EH (cell line): ENCODE results near the gene DNAJC18.
"Not testable (repeated sequence)": the region's sequence is repeated elsewhere in the genome, so short reads cannot be mapped to it uniquely, and the experiment has no call there.

Experiments
- DNase-seq: peaks from one replicate; pipeline ENCODE4 v3.0.0-alpha.2; 2015; ENCODE audit warnings: low read depth

The DNAJC18 gene

DNA sequence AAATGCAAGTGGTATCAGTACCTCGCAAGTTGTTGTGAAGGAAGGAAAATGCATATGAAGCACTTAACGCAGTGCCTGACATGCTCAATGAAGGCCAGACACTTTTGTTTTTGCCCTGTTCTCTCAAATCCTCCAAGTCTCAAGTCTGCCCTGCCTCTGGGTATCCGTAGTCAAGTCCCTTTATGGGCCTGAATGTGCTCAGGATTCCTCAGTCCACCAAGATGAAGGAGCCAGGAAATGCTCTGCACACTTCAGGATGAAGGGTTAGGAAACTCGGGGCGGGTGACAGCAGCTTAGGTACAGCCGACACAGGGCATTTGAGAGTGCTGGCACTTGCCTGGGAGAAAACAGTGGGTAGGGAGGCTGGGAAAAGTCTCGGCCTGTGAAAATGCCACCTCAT lies 21.9 kb upstream of the DNAJC18 start:
- DNase-seq, result no peak

DNA sequence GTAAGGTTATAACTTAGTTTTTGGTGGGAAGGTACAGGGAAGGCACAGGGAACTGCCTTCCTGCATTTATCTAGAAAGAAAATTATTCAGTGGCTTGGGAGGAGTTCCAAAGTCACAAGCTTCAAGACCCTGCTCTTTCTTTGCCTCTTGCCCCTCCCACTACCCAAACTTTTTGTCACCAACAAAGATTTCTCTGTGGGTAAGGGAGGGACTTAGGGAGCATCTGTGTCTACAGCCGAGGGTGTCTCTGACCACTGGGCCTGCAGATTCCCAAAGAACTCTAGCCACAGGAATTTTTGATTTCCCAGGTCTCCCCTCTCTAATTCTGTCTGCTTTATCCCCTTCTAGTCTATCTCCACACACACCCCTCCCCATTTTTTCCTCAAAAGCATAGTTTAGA lies 21.1 kb upstream of the DNAJC18 start:
- peak; percentile 46 for DNase-seq

DNA sequence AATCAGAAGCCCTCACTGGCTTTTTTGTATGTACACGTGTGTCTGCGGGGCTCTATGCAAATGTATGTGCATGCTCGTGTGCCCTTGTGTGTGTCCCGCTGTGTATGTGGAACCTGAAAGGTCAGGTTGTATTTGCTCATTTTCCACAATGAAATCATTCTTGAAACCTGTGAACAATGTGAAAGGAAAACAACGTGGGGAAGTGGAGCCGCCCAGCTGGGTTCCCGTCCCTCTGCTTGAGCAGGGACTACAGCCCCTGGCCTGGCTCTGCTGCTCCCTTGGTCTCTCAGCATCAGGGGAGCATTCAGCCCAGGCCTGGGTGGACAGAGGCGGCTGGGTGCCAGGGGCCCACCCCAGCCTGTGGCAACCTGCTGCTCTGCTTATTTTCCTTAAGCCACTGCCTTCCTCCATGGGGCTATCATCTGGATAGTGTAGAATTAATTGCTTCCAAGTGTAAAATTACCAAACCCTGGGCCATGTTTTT lies 20.2 kb upstream of the DNAJC18 start:
- no peak for DNase-seq

DNA sequence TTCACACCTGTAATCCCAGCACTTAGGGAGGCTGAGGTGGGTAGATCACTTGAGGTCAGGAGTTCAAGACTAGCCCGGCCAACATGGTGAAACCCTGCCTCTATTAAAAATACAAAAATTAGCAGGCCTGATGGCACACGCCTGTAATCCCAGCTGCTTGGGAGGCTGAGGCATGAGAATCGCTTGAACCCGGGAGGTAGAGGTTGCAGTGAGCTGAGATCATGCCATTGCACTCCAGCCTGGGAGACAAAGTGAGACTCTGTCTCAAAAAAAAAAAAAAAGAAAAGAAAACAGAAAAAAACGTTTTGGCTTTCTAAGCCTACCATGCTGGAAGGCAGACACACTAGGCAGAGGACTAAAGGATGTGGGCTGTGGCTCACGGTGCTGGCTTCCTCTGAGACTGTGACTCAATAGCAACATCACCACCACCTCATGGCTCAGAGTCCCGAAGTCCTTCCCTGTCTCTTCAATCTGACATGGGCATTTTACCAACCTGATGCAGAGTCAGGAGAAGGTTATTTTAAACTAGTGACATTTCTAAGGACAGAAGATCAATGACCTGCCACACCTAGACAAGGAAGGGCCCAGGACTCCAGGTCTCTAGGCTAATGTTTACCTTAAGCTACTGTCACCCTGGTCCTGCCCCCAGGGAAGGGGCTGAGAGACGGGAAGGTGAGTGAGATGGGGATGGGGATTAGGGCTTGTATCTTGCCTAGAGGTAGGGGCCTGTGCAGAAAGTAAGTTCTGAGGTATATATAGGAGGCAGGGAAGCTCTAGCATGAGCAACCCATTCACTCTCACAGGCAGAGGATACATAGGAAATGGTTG lies 19.5 kb upstream of the DNAJC18 start:
- DNase-seq, result peak; percentile 88

DNA sequence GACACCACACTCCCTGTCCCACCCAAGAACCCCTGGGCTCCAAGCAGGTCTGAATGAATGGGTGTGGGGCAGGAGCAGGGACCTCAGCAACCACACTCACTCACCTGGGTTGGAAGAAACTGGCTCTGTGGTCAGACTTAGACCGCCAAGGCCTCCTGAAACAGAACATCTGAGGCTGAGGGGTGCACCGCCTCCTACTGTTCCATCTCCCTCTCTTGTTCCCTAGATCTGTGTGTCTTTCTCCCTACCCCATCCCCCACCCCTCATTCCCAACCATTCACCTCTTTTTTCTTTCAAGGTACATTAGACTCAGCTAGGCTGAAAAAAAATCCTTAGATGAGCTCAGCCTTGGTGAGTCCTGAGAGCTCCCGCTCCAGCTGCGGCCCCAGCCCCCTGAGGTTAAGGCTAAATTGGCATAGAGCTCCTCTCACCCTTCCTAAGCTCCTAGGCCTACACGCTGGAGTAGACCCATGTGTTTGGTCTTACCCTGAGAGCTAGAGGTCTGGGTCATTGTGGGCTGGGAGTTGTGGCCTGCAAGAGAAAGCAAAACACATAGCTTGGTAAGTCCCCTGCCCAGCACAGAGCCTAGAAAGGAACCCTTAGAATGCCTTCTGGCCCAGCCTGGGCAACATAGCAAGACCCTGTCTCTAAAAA lies 18.5 kb upstream of the DNAJC18 start:
- no peak for DNase-seq

DNA sequence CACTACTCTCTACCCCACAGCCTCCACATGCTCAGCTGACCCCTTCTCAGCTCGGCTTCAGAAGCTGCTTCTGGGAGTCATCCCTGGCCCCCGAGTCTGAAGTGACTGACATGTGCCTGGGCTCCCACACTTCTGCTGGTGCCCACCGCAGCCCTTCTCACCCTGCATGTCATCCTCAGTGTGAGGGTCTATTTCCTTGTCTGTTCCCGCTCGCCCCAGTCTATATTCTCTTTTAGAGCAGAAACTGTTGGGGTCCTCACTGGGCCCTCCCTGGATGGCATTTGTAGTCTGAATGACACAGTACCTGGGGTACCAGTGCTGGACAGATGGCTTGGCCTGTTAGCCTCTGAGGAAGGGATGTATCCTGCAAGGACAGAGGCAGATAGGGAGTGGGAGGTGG lies 17.9 kb upstream of the DNAJC18 start:
- DNase-seq, result no peak

DNA sequence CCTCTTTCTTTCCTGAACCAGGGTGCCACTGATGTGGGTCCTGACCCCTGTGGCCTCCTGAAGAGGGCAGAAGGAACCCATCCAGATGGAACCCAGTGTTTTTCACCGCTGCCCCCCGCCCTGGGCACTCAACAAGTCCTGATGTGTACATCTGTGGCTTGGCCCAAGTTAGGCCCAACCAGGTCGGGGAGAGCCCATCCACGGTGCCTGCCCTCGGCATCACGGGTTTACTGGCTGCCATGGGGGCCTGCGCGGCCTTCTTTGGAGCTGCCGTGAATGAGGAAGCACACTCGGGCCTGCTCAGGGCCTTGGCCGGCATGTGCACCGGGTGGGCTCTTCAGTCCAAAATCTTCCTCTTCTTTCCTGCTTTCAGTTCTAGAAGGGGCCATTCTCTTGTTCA lies 17.5 kb upstream of the DNAJC18 start:
- DNase-seq, result no peak

DNA sequence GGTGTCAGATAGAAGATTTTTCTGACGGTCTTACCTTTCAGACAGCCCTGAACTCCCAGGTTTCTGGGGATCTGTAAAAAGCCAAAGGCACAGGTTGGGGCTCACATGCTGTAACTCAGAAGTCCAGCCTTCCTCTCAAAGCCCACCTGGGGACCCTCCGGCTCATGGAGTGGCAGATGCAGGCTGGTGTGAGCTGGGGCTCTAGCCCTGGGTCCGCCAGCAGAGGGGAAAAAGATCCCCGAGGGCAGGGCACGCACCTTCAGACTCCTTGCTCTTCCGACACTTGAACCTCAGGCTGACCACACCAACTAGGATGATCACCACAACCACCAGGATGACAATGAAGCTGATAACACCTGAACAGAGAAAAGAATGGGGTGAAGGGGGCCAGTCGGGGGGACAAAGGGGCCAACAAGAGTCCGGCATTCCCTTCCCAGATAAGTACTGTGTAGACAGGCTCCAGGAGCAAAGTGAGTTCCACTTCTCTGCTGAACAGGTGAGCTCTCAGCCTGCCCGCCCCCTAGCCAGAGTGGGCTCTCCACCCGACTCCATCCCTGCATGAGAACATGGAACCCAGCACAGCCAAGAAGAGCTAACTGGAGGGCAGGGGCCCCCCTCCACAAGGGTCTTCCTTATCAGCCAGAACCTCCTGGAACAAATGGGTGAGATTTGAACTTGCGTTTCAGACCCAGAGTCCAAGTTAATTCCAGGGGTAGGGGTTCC lies 15.4 kb upstream of the DNAJC18 start:
- DNase-seq, result no peak

DNA sequence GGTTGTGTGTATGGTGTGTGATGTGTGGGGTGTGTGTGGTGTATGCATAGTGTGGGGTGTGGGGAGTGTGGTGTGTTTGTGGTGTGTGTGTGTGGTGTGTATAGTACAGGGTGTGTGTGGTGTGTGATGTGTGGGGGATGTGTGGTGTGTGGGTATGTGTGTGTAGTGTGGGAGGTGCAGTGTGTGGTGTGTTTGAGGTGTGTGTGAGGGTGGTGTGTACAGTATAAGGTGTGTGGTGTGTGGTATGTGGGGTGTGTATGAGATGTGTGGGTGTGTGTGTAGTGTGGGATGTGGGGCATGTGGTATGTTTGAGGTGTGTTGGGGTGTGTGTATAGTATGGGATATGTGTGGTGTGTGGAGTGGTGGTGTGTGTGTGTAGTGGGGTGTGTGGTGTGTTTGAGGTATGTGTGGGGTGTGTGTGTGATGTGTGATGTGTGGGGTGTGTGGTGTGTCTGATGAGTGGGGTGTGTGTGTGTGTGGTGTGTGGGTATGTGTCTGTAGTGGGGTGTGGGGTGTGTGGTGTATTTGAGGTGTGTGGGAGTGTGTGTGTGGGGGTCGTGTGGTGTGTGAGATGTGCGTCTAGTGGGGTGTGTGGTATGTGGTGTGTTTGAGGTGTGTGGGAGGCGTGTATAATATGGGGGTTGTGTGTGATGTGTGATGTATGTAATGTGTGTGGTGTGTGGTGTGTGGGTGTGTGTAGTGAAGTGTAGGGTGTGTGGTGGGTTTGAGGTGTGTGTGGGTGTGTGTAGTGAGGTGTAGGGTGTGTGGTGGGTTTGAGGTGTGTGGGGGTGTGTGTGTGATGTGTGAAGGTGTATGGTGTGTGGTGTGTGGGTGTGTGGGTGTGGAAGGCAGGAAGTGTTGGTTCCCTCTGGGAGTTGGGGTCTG lies 14.6 kb upstream of the DNAJC18 start:
- DNase-seq, result no peak

DNA sequence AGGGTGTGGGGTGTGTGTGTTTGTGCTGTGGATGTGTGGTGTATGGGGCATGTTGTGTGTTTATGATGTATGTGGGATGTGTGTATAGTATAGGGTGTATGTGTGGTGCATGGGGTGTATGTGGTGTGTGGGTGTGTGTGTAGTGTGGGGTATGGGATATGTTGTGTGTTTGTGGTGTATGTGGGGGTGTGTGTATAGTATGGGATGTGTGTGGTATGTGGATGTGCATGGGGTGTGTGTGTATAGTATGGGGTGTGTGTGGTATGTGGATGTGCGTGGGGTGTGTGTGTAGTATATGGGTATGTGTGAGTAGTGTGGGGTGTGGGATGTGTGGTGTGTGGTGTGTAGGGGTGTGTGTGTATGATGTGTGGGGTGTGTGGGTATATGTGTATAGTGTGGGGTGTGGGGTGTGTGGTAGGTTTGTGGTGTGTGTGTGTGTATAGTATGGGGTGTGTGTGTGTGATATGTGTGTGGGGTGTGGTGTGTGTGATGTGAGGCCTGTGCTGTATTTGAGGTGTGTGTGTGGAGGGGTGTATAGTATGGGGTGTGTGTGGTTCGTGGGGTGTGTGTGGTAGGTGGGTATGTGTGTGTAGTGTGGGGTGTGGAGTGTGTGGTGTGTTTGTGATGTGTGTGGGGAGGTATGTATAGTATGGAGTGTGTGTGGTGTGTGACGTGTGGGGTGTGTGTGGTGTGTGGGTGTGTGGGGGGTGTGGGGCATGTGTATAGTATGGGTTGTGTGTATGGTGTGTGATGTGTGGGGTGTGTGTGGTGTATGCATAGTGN lies 12.7 kb upstream of the DNAJC18 start:
- DNase-seq, result no peak

DNA sequence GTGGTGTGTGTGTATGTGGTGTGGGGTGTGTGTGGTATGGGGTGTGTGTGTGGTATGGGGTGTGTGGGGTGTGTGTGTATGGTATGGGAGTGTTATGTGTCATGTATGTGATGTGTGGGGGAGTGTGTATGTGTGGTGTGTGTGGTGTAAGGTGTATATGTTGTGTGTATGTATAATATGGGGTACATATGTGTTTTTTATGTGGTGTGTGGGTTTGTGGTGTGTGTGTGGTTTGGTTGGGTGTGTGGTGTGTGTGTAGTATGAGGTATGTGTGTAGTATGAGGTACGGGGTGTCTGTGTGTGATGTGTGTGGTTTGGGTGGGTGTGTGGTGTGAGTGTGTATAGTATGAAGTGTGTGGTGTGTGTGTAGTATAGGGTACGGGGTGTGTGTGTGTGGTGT lies 11.9 kb upstream of the DNAJC18 start:
- DNase-seq, result no peak

DNA sequence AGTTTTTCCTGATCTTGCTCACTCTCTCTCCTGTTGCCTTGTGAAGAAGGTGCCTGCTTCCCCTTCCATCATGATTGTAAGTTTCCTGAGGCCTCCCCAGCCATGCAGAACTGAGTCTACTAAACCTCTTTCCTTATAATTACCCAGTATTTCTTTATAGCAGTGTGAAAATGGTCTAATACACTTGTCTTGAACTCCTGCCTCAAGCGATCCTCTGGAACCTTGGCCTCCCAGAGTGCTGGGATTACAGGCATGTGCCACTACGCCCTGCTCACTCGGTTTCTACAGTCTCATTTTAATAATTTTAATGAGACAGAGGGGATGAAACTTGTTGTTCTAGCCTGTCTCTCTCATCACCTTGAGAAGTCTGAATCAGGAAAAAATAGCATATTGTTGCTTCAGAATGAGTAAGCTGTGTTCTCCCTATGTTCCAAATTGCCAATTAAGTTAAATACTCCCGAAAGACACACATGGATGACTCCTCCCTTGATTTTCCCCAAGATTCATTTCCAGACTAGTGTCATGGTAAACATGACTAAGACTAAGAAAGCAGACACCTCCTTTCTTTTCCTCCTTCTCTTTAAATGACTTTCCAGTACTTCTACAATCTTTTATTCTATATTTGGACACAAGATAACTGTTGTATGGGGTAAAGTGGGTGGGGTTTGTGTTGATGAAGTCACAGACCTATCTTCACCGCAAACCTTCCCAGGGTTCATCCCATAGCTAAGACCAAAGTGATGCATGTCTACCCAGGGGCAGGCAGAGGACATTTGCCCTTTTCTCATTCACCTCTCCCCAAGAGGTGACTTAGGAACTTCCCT lies 7.8 kb upstream of the DNAJC18 start:
- DNase-seq, result peak; percentile 64

DNA sequence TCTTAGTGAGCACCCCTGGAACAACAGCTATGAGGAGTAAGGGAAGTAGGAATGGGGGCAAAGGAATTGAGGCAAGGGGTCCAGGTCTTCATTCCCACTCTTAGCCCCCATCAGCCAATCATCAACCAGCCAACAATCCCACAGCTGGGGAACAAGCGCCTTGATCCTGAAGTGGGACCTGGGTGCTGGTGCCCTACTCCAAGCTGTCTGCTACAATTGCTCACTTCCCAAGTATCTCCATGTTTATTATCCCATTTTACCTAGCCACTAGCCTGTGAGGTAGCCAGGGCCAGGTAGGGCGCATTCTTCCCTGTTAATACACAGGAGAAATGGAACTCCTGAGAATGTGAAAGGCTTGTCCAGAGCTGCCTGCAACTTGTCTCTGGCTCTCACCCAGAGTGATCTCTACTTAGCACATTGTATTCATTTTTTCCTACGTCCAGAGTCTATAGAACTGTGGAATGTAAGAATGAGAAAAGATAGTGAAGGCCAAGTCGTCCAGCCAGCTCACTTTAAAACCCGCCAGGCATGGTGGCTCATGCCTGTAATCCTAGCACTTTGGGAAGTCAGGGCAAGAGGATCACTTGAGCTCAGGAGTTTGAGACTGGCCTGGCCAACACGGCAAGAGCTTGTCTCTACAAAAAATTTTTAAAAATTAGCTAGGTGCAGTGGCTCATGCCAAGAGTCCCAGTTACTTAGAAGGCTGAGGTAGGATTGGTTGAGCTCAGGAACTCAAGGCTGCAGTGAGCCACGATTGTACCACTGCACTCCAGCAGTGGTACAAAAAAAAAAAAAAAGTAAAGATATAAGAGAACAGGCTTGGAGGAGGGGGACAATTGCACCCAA lies 6.2 kb upstream of the DNAJC18 start:
- DNase-seq, result peak; percentile 89

DNA sequence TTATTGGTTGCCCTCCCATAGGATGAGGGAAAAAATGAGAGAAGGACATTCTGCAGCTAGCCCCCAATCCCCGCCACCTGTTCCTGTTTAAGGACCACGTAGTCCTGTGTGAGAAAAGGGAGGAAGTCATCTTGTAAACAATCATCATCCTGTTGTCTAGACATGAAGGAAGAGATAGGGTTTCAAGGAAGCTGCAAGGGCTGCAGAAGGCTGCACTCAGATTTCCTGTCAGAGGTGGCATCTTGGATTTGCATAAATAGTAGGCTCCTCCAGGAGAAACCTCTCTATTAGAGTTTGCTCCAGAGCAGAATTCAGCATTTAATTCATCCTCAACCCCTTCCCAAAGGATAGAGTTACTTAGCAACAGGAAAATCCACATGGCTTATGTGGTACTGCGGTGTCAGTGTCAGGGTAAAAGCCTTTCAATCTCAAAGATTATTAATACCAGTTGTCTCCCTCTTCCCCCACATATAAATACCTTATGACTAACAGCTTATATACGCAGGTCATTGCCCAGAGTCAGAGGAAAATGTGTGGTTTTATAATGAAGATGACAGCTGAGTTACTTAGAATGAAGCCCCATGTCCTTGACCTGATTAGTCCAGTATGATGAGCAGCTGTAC lies 4.6 kb upstream of the DNAJC18 start:
- peak; percentile 94 for DNase-seq

DNA sequence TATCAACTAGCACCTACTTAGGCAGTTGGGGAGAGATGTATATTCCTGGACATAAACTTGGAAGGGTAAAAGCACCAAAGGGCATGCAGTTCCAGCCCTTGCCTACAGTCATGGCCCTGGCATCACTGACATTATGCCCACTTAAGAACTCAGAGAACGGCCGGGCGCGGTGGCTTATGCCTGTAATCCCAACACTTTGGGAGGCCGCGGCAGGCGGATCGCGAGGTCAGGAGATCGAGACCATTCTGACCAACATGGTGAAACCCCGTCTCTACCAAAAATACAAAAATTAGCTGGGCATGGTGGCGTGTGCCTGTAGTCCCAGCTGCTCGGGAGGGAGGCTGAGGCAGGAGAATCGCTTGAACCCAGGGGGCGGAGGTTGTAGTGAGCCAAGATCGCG lies 1.1 kb upstream of the DNAJC18 start:
- DNase-seq, result not testable (repeated sequence)

DNA sequence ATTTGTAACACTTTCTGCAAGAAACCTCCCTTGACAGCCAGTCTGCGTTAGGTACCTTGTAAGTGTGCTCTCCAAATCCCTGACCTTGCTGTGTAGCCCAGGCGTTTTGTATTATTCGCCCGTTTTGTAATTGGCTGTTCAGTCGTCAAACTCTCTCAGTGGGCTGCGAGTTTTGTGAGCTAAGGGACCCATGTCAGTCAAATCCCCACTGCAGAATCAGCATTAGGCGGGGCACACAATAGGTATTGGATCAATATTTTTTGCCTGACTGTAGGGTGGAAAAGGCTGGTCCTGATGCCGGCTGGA lies 665 bp downstream of the DNAJC18 start:
- no peak for DNase-seq

DNA sequence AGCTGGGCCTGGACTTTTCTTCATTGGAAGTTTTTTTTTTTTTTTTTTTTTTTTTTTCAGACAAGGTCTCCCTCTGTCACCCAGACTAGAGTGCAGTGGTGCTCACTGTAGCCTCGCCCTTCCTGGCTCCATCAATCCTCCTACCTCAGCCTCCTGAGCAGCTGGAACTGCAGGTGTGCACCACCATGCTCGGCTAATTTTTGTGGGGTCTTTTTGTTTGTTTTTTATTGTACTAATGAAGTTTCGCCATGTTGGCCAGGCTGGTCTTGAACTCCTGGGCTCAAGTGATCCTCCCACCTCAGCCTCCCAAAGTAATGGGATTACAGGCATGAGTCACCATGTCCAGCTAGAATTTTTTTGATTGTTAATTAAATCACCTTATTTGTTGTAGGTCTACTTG lies 3.6 kb downstream of the DNAJC18 start:
- no peak for DNase-seq

DNA sequence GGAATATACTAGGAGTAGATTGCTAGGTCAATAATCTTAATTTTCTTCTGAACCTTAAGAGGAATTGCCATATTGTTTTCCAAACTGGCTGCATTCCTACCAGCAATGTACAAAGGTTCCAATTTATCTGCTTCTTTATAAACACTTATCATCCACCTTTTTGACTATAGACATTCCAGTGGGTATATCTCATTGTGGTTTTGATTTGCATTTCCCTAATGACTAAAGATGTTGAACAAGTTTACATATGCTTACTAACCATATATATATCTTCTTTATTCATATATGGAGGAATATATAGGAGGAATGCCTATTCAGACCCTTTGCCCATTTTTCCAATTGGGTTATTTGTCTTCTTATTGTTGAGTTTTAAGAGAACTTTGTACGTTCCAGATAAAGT lies 7.6 kb downstream of the DNAJC18 start:
- DNase-seq, result no peak

DNA sequence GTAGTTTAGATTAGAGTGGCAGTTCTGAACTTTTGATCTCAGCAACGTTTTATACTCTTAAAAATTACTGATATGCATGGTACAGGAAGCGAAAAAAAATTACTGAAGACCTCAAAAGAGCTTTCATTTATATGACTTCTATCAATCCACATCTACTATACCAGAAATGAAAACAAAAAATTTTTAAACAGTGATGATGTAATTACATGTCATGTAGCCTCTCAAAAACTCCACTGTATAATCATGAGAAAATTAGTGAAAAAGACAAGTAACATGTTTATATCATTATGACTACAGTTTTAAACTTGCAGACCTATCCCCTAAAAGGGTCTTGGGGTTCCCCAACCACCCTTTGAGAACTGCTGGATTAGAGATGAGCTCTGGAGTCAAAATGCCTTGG lies 9.3 kb downstream of the DNAJC18 start:
- no peak for DNase-seq
